Forelimb muscle (tissue), 1 donor: Measurements from ENCODE around the gene CLEC4C. TPM values are rescaled to one million over a fixed set of nuclear protein-coding genes. Genes with fewer than 3 reads are reported as not detected.
"Not testable (repeated sequence)": the region's sequence is repeated elsewhere in the genome, so short reads cannot be mapped to it uniquely, and the experiment has no call there.

Experiments
- DNase-seq: peaks from one replicate; pipeline ENCODE4 v3.0.0-alpha.2; 2013; ENCODE audit warnings: low read depth
- polyA plus RNA-seq: library from polyadenylated mRNA; unstranded; fragments of 120-200 nt; gene quantifications from one replicate; pipeline ENCODE4 v1.2.1, GENCODE V29; 2013; ENCODE audit not compliant: insufficient read length

The CLEC4C gene
- 0.23 TPM for polyA plus RNA-seq

GRCh38 chr12:7747246-7747645 lies at the start of gene CLEC4C:
CLEC4C (minus strand) TSS chr12:7747375; CDS start chr12:7747348, 27 bp downstream.
- no peak for DNase-seq

GRCh38 chr12:7793211-7793610 lies 46.0 kb upstream of the CLEC4C start:
- DNase-seq = no peak

- DNase-seq = not testable (repeated sequence)
Measured at GRCh38 chr12:7788884-7789528, 41.8 kb upstream of the CLEC4C start, which contains the start of gene NANOG. NANOG (plus strand) TSS chr12:7789402; CDS start chr12:7789615, 213 bp downstream.

GRCh38 chr12:7788294-7788660 lies 41.1 kb upstream of the CLEC4C start:
- no peak for DNase-seq

GRCh38 chr12:7787574-7788293 lies 40.6 kb upstream of the CLEC4C start:
- no peak for DNase-seq

GRCh38 chr12:7784701-7785100 lies 37.5 kb upstream of the CLEC4C start:
- DNase-seq = no peak

GRCh38 chr12:7783433-7783832 lies 36.3 kb upstream of the CLEC4C start:
- not testable (repeated sequence) for DNase-seq

- no peak for DNase-seq
Measured at GRCh38 chr12:7782055-7782454, 34.9 kb upstream of the CLEC4C start.

GRCh38 chr12:7781274-7781673 lies 34.1 kb upstream of the CLEC4C start:
- no peak for DNase-seq

- DNase-seq = no peak
Measured at GRCh38 chr12:7769999-7770398, 22.8 kb upstream of the CLEC4C start.

GRCh38 chr12:7758766-7759140 lies 11.6 kb upstream of the CLEC4C start:
- no peak for DNase-seq

GRCh38 chr12:7756993-7757392 lies 9.8 kb upstream of the CLEC4C start:
- DNase-seq = no peak

GRCh38 chr12:7755668-7756067 lies 8.5 kb upstream of the CLEC4C start:
- not testable (repeated sequence) for DNase-seq

- not testable (repeated sequence) for DNase-seq
Measured at GRCh38 chr12:7751941-7752922, 5.1 kb upstream of the CLEC4C start.

- DNase-seq = no peak
Measured at GRCh38 chr12:7751394-7751793, 4.2 kb upstream of the CLEC4C start.

GRCh38 chr12:7750350-7750749 lies 3.2 kb upstream of the CLEC4C start:
- DNase-seq = no peak

- DNase-seq = no peak
Measured at GRCh38 chr12:7749442-7749841, 2.3 kb upstream of the CLEC4C start.

GRCh38 chr12:7748852-7749251 lies 1.7 kb upstream of the CLEC4C start:
- DNase-seq = no peak

GRCh38 chr12:7732993-7733392 lies 14.2 kb downstream of the CLEC4C start:
- no peak for DNase-seq

GRCh38 chr12:7731486-7731885 lies 15.7 kb downstream of the CLEC4C start:
- no peak for DNase-seq

GRCh38 chr12:7730984-7731383 lies 16.2 kb downstream of the CLEC4C start:
- not testable (repeated sequence) for DNase-seq

- no peak for DNase-seq
Measured at GRCh38 chr12:7729746-7730145, 17.4 kb downstream of the CLEC4C start.
